ENCODE data around the gene C22orf42. TPM values are rescaled to one million over a fixed set of nuclear protein-coding genes. Genes with fewer than 3 reads are reported as not detected.
"Not testable (repeated sequence)": the region's sequence is repeated elsewhere in the genome, so short reads cannot be mapped to it uniquely, and the experiment has no call there.

Gene C22orf42
- total RNA-seq, 1 experiment from 2014 or later: not detected

DNA sequence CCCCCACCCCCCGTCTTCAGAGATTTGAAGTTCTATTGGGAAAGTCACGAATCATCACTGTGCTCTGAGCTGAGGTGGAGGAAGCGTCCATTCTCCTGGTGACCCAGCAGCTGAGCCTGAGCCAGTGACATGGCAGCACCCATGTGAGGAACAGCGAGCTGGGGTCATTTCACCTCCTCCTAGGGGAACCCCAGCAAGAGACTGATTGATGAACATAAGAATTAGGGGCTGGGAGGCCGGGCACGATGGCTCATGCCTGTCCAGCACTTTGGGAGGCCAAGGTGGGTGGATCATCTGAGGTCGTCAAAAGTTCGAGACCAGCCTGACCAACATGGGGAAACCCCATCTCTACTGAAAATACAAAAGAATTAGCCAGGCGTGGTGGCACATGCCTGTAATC, 34.2 kb upstream of the C22orf42 start:
- DNase-seq (ENCODE audit: low spot score); in situ Hi-C loops (cut with HindIII; ENCODE audit: low sequenced_read_pairs): not testable (repeated sequence)

DNA sequence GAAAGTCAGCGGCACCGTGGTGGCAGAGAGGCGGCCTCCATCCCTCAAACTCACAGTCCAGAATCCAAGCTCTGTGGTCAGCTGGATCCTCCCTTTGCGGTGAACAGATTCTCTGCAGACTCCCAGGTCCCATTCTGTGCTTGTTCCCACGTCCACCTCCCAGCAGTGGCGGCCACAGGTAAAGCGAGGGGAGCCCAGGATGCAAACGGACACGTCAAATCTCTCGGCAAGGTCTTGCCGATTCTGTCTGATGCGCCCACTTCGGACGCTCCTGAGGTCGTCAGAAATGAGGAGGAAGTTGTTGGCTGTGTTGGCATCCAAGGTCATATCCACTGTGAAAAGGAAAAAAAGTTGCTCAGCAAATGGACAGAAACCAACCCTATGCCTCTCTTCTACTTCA, 31.9 kb upstream of the C22orf42 start:
- in situ Hi-C loops (cut with HindIII; ENCODE audit: low sequenced_read_pairs); DNase-seq (ENCODE audit: low spot score): not testable (repeated sequence)

GRCh38 chr22:32185821-32186220, 26.7 kb upstream of the C22orf42 start:
- in situ Hi-C loops (cut with HindIII; ENCODE audit: low sequenced_read_pairs): no loop called here
- no peak for DNase-seq (ENCODE audit: low spot score)

GRCh38 chr22:32183625-32184024, 24.5 kb upstream of the C22orf42 start:
- no peak for DNase-seq (ENCODE audit: low spot score)
- in situ Hi-C loops (cut with HindIII; ENCODE audit: low sequenced_read_pairs): no loop called here

DNA sequence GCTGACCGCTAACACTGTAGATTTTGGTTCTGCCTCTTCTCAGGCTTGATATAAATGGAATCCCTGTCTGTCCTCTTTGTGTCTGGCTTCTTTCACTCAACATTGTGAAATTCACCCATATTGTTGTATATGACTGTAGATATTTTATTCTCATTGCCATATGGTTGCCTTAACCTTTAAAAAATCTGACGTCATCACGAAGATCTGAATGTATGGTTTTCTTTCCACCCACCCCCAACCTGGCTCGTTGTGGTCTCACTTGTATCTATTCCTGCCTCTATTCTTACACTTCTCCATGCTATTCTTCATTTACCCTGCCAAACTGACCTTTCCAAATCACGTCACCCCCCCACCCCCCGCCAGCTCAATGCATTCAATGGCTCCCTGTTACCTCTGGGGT, 21.9 kb upstream of the C22orf42 start:
- no peak for DNase-seq (ENCODE audit: low spot score)
- in situ Hi-C loops (cut with HindIII; ENCODE audit: low sequenced_read_pairs): no loop called here

- DNase-seq (ENCODE audit: low spot score): no peak
These were observed 18.2 kb upstream of the C22orf42 start for GRCh38 chr22:32177221-32177765.

GRCh38 chr22:32175683-32176644, 16.9 kb upstream of the C22orf42 start:
- DNase-seq (ENCODE audit: low spot score): no peak
- in situ Hi-C loops (cut with HindIII; ENCODE audit: low sequenced_read_pairs): no loop called here

More at GRCh38 chr22:32177221-32177765, 18.2 kb upstream of the C22orf42 start:
- in situ Hi-C loops (cut with HindIII; ENCODE audit: low sequenced_read_pairs): no loop called here

GRCh38 chr22:32175115-32175514, 16.0 kb upstream of the C22orf42 start:
- in situ Hi-C loops (cut with HindIII; ENCODE audit: low sequenced_read_pairs): no loop called here
- DNase-seq (ENCODE audit: low spot score): no peak

- no peak for DNase-seq (ENCODE audit: low spot score)
- in situ Hi-C loops (cut with HindIII; ENCODE audit: low sequenced_read_pairs): no loop called here
These were observed 6.6 kb upstream of the C22orf42 start for GRCh38 chr22:32165681-32166080.

DNA sequence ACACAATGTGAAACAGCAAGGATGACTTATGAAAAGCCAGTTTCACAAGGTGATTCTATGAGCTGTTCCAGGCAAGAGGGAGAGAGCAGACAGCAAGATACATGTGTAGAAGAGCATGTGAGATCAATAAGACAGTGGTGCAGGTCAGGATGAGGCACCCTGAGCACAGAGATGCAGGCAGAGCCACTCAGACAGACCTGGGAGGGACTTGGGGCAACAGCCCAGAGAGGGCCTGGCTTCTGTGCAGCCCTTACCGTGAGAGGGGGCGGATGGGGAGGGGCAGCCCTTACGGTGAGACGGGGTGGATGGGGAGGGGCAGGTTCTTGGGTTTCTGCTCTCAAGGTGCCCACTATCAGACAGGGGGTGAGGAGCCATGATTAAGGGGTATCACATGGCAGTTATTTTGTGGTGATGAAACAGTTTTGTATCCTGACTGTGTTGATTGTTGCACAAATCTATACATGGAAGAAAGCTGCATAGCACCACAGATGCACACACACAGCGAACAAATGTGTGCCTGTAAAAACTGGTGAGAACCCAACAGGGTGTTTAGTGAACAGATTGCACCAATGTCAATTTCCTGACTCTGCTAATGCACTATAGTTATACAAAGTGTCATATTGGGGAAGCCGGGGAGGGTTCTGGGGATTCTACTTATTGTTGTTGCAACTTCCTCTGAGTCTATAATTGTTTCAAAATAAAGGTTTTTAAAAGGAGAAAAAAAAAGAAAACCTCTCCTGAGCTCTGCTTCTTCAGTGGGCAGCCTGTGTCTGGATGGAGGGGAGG, 5.2 kb upstream of the C22orf42 start:
- no peak for DNase-seq (ENCODE audit: low spot score)
- in situ Hi-C loops (cut with HindIII; ENCODE audit: low sequenced_read_pairs): no loop called here

DNA sequence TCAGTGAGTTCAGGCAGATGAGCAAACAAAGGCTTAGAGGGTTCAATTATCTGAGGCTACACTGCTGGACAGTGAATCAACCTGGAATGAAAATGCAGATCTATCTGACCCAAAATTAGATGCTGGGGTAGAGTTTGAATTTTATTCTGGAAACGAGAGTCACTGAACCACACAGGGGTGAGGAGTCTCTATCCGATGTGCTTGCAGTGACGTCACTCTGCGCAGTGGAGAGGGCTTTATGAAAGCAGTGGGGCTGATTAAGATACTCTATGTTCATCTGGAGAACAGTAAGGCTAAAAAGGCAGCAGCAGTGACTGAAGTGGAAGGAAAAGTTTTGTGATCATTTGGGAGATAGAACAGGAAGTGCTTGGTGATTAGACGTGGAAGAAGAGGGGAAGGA, 1.3 kb upstream of the C22orf42 start:
- DNase-seq (ENCODE audit: low spot score); in situ Hi-C loops (cut with HindIII; ENCODE audit: low sequenced_read_pairs): not testable (repeated sequence)

DNA sequence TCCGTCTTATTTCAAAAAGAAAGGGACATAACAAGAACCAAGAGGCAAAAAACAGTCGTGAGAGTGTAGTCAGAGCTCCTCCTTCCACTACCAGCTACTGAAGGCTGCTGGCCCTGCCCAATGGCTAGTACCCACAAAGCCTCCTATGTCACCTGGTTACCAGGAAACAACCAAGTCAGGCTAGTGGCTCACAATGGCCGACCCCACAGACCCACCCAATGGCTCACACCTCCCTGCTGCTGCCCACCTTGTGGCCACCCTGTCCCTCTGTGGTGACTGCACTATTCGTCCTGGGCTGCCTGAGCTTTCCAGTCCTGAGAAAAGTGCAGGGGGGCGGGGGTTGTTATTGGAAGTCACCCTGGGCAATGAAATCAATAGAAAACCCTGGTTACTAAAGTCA, 1.5 kb downstream of the C22orf42 start:
- DNase-seq (ENCODE audit: low spot score); in situ Hi-C loops (cut with HindIII; ENCODE audit: low sequenced_read_pairs): not testable (repeated sequence)

GRCh38 chr22:32154727-32155126, 4.4 kb downstream of the C22orf42 start:
- DNase-seq (ENCODE audit: low spot score); in situ Hi-C loops (cut with HindIII; ENCODE audit: low sequenced_read_pairs): not testable (repeated sequence)

DNA sequence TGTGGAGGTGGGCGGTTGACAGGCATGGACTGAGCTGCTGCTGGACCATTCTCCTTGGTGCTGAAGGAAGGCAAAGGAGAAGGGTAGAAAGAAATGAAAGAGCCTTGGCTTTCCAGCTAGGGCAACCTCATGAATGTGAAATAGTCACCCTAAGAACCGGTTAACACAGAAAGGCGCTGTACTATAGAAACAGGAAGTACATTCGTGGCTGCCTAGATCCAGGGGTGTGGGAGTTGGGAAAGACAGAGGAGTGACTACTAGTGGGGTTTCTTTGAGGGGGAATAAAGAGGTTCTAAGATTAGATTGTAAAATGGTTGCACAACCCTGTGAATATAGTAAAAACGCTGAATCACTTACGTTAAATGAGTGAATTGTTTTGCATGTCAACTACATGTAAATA, 7.5 kb downstream of the C22orf42 start:
- DNase-seq (ENCODE audit: low spot score); in situ Hi-C loops (cut with HindIII; ENCODE audit: low sequenced_read_pairs): not testable (repeated sequence)

DNA sequence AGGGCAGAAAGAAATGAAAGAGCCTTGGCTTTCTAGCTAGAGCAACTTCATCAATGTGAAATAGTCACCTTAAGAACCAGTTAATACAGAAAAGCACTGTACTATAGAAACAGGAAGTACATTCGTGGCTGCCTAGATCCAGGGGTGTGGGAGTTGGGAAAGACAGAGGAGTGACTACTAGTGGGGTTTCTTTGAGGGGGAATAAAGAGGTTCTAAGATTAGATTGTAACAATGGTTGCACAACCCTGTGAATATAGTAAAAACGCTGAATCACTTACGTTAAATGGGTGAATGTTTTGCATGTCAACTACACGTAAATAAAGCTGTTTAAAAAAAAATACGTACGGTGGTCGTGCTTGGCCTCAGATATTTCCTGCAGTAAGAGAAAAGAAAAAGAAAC, 8.5 kb downstream of the C22orf42 start:
- in situ Hi-C loops (cut with HindIII; ENCODE audit: low sequenced_read_pairs); DNase-seq (ENCODE audit: low spot score): not testable (repeated sequence)

GRCh38 chr22:32148372-32148771, 10.7 kb downstream of the C22orf42 start:
- in situ Hi-C loops (cut with HindIII; ENCODE audit: low sequenced_read_pairs); DNase-seq (ENCODE audit: low spot score): not testable (repeated sequence)

DNA sequence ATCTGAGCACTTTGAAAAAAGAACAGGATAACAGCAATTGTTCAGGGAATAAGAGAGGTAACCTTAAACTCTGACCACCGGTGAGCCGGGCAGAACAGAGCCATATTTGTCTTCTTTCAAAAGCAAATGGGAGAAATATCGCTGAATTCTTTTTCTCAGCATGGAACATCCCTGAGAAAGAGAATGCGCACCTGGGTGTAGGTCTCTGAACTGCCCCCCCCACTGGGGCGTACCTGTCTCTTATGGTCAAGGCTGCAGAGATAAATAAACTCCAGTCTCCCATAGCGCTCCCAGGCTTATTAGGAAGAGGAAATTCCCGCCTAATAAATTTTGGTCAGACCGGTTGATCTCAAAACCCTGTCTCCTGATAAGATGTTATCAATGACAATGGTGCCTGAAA, 12.0 kb downstream of the C22orf42 start:
- in situ Hi-C loops (cut with HindIII; ENCODE audit: low sequenced_read_pairs); DNase-seq (ENCODE audit: low spot score): not testable (repeated sequence)

DNA sequence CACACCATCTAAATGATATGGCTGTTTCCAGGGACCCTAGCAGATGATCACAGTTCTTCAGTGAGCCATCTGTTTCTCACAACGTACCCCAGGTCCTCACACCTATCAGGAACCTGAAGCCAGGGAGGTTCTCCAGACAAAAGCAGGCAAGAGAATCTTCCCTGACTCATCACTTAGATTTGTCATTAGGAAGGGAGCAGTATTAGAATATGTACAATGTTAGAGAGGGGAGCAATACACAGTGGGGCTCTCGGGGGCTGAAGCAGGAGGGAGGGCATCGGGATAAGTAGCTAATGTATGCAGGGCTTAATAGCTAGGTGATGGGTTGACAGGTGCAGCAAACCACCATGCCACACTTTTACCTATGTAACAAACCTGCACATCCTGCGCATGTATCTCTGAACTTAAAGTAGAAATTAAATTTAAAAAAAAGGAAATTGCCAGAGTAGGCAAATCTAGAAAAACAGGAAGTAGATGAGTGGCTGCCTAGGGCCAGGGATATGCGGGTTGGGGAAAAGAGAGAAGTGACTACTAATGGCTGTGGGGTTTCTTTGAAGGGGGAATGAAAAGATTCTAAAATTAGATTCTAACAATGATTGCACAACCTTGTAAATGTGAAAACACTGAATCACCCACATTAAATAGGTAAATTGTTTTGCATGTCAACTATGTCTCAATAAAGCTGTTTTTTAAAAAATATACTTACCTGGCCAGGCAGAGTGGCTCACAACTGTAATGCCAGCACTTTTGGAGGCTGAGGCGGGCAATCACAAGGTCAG, 14.4 kb downstream of the C22orf42 start:
- DNase-seq (ENCODE audit: low spot score): no peak
- in situ Hi-C loops (cut with HindIII; ENCODE audit: low sequenced_read_pairs): no loop called here

GRCh38 chr22:32142600-32142999, 16.5 kb downstream of the C22orf42 start:
- in situ Hi-C loops (cut with HindIII; ENCODE audit: low sequenced_read_pairs): no loop called here
- DNase-seq (ENCODE audit: low spot score): no peak
